Measurements from ENCODE around the gene CUBN.
A peak's percentile ranks its signal among the peaks of the same experiment; 100 is the strongest.
"Not testable (repeated sequence)": the region's sequence is repeated elsewhere in the genome, so short reads cannot be mapped to it uniquely, and the experiment has no call there.

The CUBN gene

GRCh38 chr10:16867556-16867955 is 262.1 kb downstream of the CUBN start:
- no peak for DNase-seq (ENCODE audit: low read depth)

GRCh38 chr10:16866541-16867275 is 262.9 kb downstream of the CUBN start:
- DNase-seq (ENCODE audit: low read depth) = no peak

- no peak for DNase-seq (ENCODE audit: low read depth)
Observed at GRCh38 chr10:16865766-16866165, 263.8 kb downstream of the CUBN start.

GRCh38 chr10:16863766-16864165 is 265.8 kb downstream of the CUBN start:
- DNase-seq (ENCODE audit: low read depth) = no peak

GRCh38 chr10:16857419-16857818 is 272.2 kb downstream of the CUBN start:
- no peak for DNase-seq (ENCODE audit: low read depth)

GRCh38 chr10:16856567-16856966 is 273.0 kb downstream of the CUBN start:
- no peak for DNase-seq (ENCODE audit: low read depth)

- no peak for DNase-seq (ENCODE audit: low read depth)
Observed at GRCh38 chr10:16856092-16856491, 273.5 kb downstream of the CUBN start.

- no peak for DNase-seq (ENCODE audit: low read depth)
Observed at GRCh38 chr10:16854623-16855022, 275.0 kb downstream of the CUBN start.

GRCh38 chr10:16853809-16854208 is 275.8 kb downstream of the CUBN start:
- no peak for DNase-seq (ENCODE audit: low read depth)

GRCh38 chr10:16853201-16853600 is 276.4 kb downstream of the CUBN start:
- no peak for DNase-seq (ENCODE audit: low read depth)

GRCh38 chr10:16852624-16853023 is 277.0 kb downstream of the CUBN start:
- no peak for DNase-seq (ENCODE audit: low read depth)

- no peak for DNase-seq (ENCODE audit: low read depth)
Observed at GRCh38 chr10:16848562-16849154, 281.0 kb downstream of the CUBN start.

GRCh38 chr10:16847644-16848043 is 282.0 kb downstream of the CUBN start:
- DNase-seq (ENCODE audit: low read depth) = no peak

- no peak for DNase-seq (ENCODE audit: low read depth)
Observed at GRCh38 chr10:16845248-16845647, 284.4 kb downstream of the CUBN start.

- DNase-seq (ENCODE audit: low read depth) = peak; percentile 68
Observed at GRCh38 chr10:16843252-16843870, 286.2 kb downstream of the CUBN start.

- DNase-seq (ENCODE audit: low read depth) = no peak
Observed at GRCh38 chr10:16835228-16835627, 294.4 kb downstream of the CUBN start.

GRCh38 chr10:16832351-16833080 is 297.1 kb downstream of the CUBN start:
- DNase-seq (ENCODE audit: low read depth) = no peak

- DNase-seq (ENCODE audit: low read depth) = no peak
Observed at GRCh38 chr10:16828701-16829175, 300.9 kb downstream of the CUBN start.

- DNase-seq (ENCODE audit: low read depth) = peak; percentile 77
Observed at GRCh38 chr10:16828114-16828568, 301.5 kb downstream of the CUBN start.

GRCh38 chr10:16827474-16827873 is 302.1 kb downstream of the CUBN start:
- not testable (repeated sequence) for DNase-seq (ENCODE audit: low read depth)

- DNase-seq (ENCODE audit: low read depth) = no peak
Observed at GRCh38 chr10:16822726-16823360, 306.8 kb downstream of the CUBN start.

- DNase-seq (ENCODE audit: low read depth) = no peak
Observed at GRCh38 chr10:16822027-16822426, 307.6 kb downstream of the CUBN start.

All from fibroblast of the conjunctiva (primary cell).